8988T (cell line): ENCODE measurements around the gene SIT1.
"Not testable (repeated sequence)": the region's sequence is repeated elsewhere in the genome, so short reads cannot be mapped to it uniquely, and the experiment has no call there.

Source experiments
- DNase-seq: peaks from one replicate; pipeline ENCODE4 v3.0.0; 2011

The SIT1 gene

DNA sequence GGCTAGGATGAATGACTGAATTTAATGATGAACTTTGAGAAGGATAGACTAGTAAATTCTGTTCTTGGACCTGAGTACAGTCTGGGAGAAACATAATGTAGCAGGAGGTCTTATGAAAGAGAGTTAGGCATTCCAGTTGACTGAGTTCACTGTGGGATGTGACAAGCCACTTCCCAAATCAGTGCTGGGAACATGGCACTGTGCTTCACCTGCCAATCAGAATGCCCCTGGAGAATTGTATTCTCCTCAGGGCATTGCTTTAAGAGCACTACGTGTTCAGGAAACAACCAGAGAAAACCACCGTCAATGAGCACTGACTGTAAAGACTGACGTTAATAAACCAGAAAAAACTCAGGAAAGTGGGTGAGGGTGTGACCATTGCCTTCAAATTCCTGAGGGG lies 8.6 kb upstream of the SIT1 start:
- no peak for DNase-seq

DNA sequence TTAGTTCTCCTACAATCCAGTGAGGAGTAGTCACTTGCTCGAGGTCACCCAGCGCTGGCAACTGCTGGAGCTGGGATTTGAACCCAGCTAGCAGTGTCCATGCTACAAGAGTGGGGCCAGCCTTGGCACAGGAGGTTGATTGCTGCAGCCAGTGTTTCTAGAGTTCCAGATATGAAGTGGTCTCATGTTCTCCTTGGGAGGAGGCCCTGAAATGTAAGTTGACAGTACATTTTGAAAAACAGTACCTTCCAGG lies 8.2 kb upstream of the SIT1 start:
- no peak for DNase-seq

DNA sequence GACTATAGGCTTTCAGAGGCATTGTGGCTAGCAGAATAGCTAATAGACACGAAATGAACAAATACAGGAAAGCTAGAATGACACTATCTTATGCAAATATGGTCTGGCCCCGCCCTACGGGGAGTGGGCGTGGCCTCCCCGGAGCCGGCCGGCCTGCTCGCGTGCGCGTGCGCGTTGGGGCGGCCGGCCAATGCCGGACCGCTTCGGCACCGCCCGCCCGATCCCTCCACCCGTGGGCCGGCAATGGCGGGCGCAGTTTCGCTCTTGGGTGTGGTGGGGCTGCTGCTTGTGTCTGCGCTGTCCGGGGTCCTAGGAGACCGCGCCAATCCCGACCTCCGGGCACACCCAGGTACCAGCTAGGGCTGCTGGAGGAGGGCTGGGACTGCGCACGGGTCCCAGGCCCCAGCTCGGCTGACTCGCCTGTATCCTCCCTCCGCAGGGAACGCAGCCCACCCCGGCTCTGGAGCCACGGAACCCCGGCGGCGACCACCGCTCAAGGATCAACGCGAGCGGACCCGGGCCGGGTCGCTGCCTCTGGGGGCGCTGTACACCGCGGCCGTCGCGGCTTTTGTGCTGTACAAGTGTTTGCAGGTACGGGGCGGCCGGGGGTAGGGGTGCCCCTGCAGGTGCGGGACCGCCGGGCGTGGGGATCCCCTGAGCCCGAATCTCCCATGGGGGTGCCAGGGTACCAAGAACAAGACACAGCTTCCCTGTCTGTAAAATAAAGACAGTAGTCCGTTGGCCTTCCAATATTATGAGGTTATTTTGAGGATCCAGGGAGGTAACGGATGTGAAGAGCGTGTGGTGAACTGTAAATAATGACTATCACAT lies 7.6 kb upstream of the SIT1 start, which contains the start of gene CCDC107:
TSS of gene CCDC107 (plus strand) at position 156 of the 831 bp plus-strand sequence. CDS start at position 244, 88 bp downstream.
- peak; percentile 81 for DNase-seq

DNA sequence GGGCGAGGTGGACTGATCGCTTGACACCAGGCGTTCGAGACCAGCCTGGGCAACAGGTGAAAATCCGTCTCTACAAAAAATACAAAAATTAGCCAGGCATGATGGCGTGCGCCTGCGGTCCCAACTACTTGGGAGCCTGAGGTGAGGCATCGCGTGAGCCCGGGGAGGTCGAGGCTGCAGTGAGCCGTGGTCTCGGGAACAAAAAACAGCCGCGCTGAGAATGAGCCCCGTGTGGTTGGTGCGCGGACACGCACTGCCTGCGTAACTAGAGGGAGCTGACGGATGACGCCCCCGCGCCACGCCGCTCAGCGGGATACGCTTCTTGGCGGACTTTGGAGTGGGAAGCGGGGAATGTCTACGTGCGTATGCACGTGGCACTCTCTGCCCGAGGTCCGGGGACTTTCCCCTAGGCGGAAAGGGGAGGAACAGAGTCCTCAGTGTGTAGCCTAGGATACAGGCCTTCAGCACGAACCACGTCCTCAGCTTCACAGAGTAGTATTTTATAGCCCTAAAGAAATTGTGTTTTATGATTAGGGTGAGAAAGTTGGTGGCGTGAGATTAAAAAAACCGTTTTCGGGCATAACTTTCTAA lies 6.9 kb upstream of the SIT1 start, which contains the start of gene RMRP:
TSS of gene RMRP (minus strand) at position 474 of the 591 bp plus-strand sequence.
- peak; percentile 85 for DNase-seq

DNA sequence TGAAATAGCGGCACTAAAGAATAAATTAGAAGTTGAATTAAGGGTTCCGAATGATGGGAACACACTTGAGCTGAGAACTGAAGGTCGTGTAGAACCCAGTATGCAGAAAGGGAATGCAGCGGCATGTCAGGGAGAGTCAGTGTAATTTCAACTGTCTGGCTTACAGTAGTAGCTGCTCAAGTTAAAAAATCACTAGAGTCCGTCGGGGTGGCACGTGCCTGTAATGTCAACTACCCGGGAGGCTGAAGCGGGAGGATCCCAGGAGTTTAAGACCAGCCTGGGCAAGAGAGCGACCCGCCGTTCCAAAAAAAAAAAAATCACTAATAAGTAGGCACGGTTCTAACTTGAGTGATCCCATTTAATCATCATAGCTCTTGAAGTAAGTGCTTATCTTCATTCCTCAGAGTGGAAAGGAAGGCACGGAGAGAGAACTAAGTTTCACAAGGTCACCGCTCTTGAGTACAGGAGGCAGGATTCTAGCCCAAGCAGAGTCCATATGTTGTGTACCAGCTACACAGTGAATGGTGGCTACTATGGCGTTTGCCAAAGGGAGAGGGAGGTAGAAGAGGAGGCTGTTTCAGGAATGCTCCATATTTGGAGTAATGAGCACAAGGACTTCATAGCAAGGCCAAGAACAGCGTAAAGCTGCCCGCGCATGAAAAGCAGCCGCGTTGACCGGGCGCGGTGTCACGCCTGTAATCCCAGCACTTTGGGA lies 6.3 kb upstream of the SIT1 start:
- DNase-seq: no peak

DNA sequence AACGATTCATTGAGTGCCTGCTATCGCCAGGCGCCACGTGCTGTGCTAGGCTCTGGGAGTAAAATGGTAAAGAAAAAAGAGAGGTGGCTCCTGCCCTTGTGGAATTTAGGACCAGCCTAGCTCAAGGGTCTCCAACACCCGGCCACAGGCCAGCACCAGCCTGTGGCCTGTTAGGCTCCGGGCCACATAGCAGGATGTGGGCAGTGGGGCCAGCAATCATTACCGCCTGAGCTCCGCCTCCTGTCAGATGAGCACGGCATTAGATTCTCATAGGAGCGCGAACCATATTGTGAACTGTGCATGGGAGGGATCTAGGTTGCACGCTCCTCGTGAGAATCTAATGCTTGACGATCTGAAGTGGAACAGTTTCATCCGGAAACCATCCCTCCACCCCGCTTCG lies 5.6 kb upstream of the SIT1 start:
- DNase-seq: no peak

DNA sequence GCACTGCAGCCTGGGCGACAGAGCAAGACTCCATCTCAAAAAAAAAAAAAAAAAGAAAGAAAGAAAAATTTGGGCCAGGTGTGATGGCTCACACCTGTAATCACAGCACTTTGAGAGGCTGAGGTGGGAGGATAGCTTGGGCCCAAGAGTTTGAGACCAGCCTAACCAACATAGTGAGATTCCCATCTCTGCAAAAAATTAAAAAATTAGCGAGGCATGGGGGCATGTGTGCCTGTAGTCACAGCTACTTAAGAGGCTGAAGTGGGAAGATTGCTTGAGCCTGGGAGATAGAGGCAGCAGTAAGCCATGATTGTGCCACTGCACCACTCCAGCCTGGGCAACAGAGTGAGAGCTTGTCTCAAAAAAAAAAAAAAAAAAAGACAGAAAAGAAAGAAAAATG lies 2.9 kb upstream of the SIT1 start:
- no peak for DNase-seq

DNA sequence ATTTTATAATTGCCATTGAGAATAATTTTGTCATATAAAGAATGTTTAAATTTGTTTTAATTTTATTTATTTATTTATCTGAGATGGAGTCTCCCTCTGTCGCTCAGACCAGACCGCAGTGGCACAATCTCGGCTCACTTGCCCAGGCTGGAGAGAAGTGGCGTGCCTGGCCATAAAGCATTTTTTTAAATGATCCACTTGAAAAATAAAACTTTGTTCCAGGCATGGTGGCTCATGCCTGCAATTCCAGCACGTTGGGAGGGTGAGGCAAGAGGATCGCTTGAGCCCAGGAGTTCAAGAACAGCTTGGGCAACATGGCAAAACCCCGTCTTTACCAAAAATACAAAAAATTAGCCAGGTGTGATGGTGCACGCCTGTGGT lies 2.1 kb upstream of the SIT1 start:
- DNase-seq: no peak

DNA sequence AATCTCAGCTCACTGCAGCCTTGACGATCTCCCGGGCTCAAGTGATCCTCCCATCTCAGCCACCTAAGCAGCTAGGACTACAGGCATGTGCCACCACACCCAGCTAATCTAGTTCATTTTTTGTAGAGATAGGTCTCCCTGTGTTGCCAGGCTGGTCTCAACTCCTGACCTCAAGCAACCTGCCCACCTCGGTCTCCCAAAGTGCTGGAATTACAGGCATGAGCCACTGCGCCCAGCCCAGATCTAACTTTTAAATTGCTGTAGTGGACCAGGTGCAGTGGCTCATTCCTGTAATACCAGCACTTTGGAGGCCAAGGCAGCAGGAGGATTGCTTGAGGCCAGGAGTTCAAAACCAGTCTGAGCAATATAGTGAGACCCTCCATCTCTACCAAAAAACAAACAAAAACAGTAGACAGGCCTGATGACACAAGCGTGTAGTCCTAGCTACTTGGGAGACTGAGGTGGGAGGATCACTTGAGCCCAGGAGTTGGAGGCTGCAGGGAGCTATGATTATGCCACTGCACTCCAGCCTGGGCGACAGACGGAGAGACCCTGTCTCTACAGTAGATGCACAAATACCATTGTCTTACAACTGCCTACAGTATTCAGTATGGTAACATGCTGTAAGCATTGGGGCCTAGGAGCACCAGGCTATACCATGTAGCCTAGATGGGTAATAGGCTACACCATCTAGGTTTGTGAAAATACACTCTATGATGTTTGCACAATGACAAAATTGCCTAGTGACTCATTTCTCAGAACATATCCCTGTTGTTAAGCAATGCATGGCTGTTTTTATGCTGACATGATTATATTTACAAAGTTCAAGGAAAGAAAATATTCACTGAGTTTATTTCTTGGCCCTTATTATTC lies 1.5 kb upstream of the SIT1 start:
- DNase-seq: no peak

DNA sequence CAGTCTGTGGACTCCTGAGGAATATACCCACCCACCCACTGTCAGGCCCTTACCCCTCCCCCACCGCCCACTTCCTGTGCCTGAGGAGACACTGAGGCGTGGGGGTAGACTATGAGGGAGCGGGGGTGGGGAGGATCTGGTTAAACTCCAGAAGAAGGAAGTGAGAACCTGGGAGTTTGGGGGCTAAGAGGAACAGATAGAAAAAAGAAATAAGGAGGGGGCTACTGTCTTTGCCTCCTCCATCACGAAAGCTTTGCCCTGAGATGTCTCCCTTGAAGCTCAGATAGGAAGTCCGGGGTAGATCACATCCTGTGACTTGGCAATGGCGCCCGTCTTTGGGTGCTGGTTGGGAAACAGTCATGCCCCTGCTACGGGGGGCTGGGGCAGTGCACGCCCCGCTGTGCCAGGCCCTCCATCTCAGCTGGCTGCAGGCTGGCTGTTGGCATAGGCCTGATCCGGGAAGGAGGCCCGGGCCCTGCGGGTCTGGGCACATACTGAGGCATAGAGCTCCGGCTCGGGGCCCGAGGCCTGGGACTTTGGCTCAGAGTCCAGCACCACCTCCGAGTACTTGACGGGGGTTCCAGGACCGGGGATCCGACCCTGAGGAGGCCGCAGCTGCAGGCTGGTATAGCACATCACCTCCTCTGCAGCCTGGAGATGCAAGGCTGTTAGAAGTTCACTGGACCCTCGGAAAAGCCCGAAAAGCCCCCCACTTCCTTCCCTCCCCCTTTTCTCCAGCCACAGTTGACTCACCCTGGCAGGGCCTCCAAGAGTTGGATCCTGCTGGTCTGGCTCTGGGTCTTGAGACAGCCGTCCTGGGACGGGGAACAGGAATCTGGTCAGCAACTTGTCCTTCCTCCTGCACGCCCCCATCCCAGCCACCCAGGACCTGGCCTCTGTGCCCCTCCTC lies 1.0 kb downstream of the SIT1 start:
- DNase-seq: no peak

DNA sequence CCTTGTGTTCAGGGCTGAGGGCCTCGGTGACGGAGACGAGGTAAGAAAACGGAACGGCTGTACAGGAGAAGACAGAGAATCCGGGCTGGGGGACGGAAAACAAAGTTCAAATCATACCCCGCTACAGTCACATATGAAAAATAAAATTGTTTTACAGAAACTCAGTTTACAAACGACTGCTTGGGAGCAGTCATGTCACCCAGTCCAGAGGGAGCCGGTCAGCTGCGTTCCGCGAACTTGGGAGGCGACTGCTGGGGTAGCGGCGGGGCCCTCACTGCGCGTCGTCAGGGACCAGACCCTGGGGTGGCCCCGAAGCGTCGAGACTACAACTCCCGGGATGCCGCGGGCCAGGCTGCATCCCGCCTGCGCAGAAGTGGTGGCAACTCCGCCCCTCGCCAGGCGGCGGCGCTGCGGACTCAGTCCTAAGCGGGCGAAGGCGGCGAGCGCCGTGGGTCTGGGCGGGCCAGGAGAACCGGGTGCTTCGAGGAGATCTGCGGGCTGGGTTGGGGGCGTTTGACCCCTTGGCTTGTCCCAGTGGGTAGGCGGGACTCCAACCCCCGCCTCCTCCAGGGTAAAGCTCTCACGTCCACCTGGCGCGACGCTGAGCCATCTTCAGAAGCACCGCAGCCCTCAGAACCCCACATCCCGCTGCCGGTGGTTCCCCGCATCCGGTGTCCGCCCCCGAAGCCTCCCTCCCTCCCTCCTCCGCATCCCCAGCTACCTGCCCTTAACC lies 4.0 kb downstream of the SIT1 start:
- DNase-seq: peak; percentile 91

DNA sequence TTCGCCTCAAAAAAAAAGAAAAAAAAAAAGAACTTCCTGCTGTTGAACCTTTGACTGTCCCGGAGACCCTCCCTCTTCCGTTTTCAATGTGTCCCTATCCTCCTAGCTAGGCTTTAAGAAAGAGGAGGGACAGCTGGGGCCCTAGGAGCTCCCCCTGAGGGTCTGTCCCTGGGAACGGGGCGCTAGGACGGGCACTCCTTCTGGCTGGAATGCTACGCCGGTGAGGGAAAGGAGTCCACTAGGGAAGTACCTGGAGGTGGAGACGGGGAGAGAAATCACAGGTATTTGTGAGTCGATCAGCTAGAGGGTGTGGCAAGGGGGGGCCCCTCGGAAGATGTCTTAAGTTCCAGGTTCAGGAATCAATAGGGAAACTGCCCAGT lies 4.6 kb downstream of the SIT1 start:
- DNase-seq: no peak

DNA sequence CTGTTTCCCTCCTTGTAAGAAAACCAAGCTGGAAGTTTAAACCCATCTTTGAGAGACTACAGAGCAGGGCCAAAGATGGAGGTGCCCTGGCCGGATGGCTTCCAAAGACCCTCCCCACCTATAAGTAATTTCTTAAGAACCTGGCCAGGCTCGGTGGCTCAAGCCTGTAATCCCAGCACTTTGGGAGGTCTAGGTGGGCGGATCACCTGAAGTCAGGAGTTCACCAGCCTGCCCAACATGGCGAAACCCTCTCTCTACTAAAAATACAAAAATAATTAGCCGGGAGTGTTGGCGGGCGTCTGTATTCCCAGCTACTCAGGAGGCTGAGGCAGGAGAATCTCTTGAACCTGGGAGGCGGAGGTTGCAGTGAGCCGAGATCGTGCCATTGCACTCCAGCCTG lies 5.0 kb downstream of the SIT1 start:
- DNase-seq: not testable (repeated sequence)

DNA sequence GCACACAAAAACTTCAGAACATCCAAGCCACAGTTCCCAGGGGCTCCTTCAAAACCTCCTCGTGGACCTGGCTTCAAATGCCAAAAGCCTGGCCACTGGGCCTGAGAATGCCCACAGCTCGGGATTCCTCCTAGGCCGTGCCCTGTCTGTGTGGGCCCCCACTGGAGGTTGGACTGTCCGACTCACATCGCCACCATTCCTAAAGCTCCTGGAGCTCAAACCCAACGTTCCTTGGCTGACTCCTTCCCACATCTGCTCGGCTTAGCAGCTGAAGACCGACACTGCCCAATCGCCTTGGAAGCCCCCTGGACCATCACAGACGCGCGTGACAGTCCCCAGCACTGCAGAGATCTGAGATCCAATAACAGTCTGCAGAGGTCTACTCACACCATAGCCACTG lies 7.7 kb downstream of the SIT1 start:
- DNase-seq: no peak

DNA sequence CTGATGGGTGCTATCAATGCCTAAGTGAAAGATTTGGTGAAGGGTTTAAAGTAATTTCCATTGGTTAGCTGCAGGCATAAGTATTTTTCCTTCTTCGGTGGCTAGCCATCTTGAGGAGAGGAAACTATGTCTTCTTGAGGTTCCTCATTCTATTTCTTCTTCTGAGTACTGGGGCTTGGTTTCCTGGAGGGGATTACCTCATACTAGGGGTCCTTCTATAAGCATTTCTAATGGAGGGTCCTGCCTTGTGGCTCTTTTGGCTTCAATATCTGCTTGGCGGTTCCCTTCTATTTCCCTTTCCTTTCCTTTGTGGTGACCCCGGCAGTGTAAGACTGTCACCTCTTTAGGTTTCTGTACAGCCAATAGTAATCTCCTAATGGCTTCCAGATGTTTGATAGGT lies 9.3 kb downstream of the SIT1 start:
- DNase-seq: not testable (repeated sequence)

DNA sequence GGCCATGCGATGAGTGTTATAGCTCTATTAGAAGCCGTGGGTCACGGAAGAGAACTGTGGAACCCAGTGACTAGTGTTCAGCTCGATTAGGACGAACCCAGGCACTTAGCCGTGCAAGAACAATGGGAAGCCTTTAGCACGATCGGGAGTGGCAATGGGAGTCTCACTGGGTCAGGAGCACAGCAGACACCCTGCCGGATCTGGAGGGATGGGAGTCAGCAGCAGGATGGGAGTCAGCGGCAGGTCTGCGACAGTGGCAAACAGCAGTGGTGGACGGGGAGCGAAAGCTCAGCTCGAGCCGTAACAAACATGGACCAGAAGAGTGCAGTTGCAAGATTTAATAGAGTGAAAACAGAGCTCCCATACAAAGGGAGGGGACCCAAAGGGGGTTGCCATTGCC lies 10.3 kb downstream of the SIT1 start:
- DNase-seq: not testable (repeated sequence)

DNA sequence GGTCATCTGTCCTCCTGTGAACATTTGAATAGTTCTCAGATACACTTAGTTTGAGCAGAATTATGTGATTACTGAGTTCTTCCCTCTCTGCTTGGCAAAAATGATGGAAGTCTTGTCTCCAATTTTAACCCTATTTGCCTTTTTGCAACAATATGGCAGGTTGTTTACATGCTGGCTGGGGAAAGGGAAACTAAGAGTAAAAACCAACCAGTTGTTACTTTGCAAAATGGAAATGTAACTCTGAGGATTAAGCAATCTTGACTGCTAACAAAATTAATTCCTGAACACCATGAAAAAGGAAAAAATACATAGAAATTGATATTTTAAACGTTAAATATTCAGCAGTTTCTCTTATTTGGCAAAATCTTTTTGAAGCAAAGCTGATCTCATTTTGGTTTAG lies 11.1 kb downstream of the SIT1 start:
- DNase-seq: no peak

DNA sequence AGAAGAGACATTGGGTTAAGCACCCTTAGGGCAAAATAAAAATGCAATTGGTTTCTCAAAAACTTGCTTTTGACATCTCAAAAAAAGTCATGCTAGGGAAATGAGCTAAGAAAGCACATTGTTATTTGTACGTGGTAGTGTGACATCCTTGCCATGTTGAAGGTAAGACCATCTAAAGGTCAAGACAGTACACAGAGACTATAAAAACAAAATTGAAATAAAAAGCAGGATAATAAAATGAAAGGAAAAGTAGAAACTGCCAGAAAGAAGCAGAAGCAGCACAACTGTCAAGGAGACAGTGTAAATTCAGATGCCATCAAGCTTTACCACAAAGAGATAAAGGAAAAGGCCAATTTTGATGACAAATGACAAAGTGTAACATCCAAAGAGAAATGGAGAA lies 11.5 kb downstream of the SIT1 start:
- DNase-seq: not testable (repeated sequence)

DNA sequence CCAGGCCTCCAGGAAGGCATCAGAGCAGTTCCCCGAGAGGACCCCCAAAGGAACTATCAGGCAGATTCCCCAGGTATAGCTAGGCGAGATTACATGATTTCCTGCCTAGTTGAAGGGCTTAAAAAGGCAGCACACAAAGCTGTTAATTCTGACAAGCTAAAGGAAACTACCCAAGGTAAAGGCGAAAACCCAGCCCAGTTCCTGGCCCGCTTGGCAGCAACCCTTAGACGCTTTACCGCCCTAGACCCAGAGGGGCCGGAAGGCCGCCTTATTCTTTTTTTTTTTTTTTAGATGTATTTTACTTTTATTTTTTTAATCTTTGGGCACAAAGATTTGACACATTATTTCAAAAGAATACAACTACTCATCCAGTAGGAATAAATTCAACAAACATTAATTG lies 12.0 kb downstream of the SIT1 start:
- DNase-seq: not testable (repeated sequence)

DNA sequence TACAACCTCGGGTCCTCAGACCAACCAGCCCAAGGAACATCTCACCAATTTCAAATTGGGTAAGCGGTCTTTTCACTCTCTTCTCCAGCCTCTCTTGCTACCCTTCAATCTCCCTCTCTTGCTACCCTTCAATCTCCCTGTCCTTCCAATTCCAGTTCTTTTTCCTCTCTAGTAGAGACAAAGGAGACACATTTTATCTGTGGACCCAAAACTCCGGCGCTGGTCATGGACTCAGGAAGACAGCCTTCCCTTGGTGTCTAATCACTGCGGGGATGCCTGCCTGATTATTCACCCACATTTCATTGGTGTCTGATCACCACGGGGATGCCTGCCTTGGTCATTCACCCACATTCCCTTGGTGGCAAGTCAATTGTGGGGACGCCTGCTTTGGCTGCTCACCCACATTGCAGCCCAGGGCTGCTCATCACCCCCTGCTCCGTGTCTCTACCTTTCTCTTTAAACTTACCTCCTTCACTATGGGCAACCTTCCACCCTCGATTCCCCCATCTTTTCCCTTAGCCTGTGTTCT lies 13.2 kb downstream of the SIT1 start:
- DNase-seq: not testable (repeated sequence)

DNA sequence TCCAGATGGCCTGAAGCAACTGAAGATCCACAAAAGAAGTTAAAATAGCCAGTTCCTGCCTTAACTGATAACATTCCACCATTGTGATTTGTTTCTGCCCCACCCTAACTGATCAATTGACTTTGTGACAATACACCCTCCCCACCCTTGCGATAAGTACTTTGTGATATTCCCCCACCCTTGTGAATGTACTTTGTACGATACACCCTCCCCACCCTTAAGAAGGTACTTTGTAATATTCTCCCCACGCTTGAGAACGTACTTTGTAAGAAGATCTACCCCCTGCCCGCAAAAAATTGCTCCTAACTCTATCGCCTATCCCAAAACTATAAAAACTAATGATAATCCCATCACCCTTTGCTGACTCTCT lies 13.9 kb downstream of the SIT1 start:
- not testable (repeated sequence) for DNase-seq
